ENCODE measurements around the gene PLA2G4B.

PLA2G4B gene

GRCh38 chr15:41872166-41872747, 33.6 kb downstream of the PLA2G4B start:
- no peak for FAIRE-seq

- FAIRE-seq: no peak
Measured at GRCh38 chr15:41873711-41874110, 35.1 kb downstream of the PLA2G4B start.

- FAIRE-seq: no peak
Measured at GRCh38 chr15:41874736-41875135, 36.1 kb downstream of the PLA2G4B start.

GRCh38 chr15:41876007-41876406, 37.4 kb downstream of the PLA2G4B start:
- no peak for FAIRE-seq

GRCh38 chr15:41876689-41877088, 38.0 kb downstream of the PLA2G4B start:
- no peak for FAIRE-seq

- FAIRE-seq: no peak
Measured at GRCh38 chr15:41877631-41878354, 39.1 kb downstream of the PLA2G4B start.

- no peak for FAIRE-seq
Measured at GRCh38 chr15:41878355-41878699, 39.7 kb downstream of the PLA2G4B start.

GRCh38 chr15:41879321-41879845, 40.7 kb downstream of the PLA2G4B start:
- FAIRE-seq: no peak

GRCh38 chr15:41880156-41880877, 41.7 kb downstream of the PLA2G4B start:
- FAIRE-seq: no peak

GRCh38 chr15:41881086-41881485, 42.4 kb downstream of the PLA2G4B start:
- FAIRE-seq: no peak

GRCh38 chr15:41881550-41881919, 42.9 kb downstream of the PLA2G4B start:
- no peak for FAIRE-seq

GRCh38 chr15:41881920-41882688, 43.5 kb downstream of the PLA2G4B start:
- FAIRE-seq: no peak

- no peak for FAIRE-seq
Measured at GRCh38 chr15:41882689-41883483, 44.2 kb downstream of the PLA2G4B start.

GRCh38 chr15:41883484-41883825, 44.8 kb downstream of the PLA2G4B start:
- no peak for FAIRE-seq

- no peak for FAIRE-seq
Measured at GRCh38 chr15:41884458-41884857, 45.8 kb downstream of the PLA2G4B start.

GRCh38 chr15:41885321-41885720, 46.7 kb downstream of the PLA2G4B start:
- no peak for FAIRE-seq

- FAIRE-seq: no peak
Measured at GRCh38 chr15:41885841-41886240, 47.2 kb downstream of the PLA2G4B start.

GRCh38 chr15:41886741-41887140, 48.1 kb downstream of the PLA2G4B start:
- FAIRE-seq: no peak

GRCh38 chr15:41887161-41887560, 48.5 kb downstream of the PLA2G4B start:
- no peak for FAIRE-seq

GRCh38 chr15:41887893-41888292, 49.2 kb downstream of the PLA2G4B start:
- FAIRE-seq: no peak

GRCh38 chr15:41888662-41889253, 50.1 kb downstream of the PLA2G4B start:
- FAIRE-seq: no peak

GRCh38 chr15:41890050-41890690, 51.5 kb downstream of the PLA2G4B start:
- FAIRE-seq: no peak
